Measurements from ENCODE around the gene CEMIP2. TPM values are rescaled to one million over a fixed set of nuclear protein-coding genes. Genes with fewer than 3 reads are reported as not detected.

Gene CEMIP2
- total and polyA plus RNA-seq, 4 donors: 18.8 to 123 (median 38.6) TPM

- Histone ChIP-seq H3K4me3 (ENCODE audit: low read depth in 1 of 3, low read length in 3 of 3) (no peak overlapping the region), H3K27ac (ENCODE audit: low read depth in 1 of 2, low read length in 2 of 2) (no peak overlapping the region)
- 97% methylated on average over 1 of the region's 1 CpG for WGBS
Observed at GRCh38 chr9:71646131-71646530, 122.2 kb downstream of the CEMIP2 start.

More at GRCh38 chr9:71646131-71646530, 122.2 kb downstream of the CEMIP2 start:
- no peaks in the 10 kb centered on the region for H3K27me3 ChIP-seq (ENCODE audit: control insufficient read depth in 4 of 4, insufficient read depth in 4 of 4, low read length in 3 of 4)
- no peak for DNase-seq (ENCODE audit: low spot score)
- no peak overlapping the region for H3K9ac ChIP-seq (ENCODE audit: low read depth in 1 of 2, low read length in 2 of 2)
- peaks cover 0 to 6% (median 3%) of the 10 kb centered on the region in 4 donors for H3K4me1 ChIP-seq (ENCODE audit: control insufficient read depth in 4 of 4, insufficient read depth in 4 of 4, low read length in 3 of 4)
- TF ChIP-seq YY1 (IDR thresholded peaks at IDR 0.05) (no peak), TAF1 (conservative IDR thresholded peaks at IDR 0.05) (no peak), HNF4A (conservative IDR thresholded peaks at IDR 0.05) (no peak), EGR1 (IDR thresholded peaks at IDR 0.05; ENCODE audit: low read depth in 2 of 2) (no peak), REST (IDR thresholded peaks at IDR 0.05) (no peak), FOXA2 (IDR thresholded peaks at IDR 0.05) (no peak), GABPA (IDR thresholded peaks at IDR 0.05 in 1 of 2, conservative IDR thresholded peaks at IDR 0.05 in 1 of 2) (no peak), HNF4G (IDR thresholded peaks at IDR 0.05) (no peak), FOXA1 (IDR thresholded peaks at IDR 0.05) (no peak), SP1 (IDR thresholded peaks at IDR 0.05) (no peak), RAD21 (IDR thresholded peaks at IDR 0.05) (no peak), JUND (IDR thresholded peaks at IDR 0.05) (no peak), RXRA (IDR thresholded peaks at IDR 0.05) (no peak), NR2F2 (IDR thresholded peaks at IDR 0.05) (no peak)
- TF ChIP-seq, protein P1, sequence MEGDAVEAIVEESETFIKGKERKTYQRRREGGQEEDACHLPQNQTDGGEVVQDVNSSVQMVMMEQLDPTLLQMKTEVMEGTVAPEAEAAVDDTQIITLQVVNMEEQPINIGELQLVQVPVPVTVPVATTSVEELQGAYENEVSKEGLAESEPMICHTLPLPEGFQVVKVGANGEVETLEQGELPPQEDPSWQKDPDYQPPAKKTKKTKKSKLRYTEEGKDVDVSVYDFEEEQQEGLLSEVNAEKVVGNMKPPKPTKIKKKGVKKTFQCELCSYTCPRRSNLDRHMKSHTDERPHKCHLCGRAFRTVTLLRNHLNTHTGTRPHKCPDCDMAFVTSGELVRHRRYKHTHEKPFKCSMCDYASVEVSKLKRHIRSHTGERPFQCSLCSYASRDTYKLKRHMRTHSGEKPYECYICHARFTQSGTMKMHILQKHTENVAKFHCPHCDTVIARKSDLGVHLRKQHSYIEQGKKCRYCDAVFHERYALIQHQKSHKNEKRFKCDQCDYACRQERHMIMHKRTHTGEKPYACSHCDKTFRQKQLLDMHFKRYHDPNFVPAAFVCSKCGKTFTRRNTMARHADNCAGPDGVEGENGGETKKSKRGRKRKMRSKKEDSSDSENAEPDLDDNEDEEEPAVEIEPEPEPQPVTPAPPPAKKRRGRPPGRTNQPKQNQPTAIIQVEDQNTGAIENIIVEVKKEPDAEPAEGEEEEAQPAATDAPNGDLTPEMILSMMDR (IDR thresholded peaks at IDR 0.05; ENCODE audit: low read depth, low read length, missing input control): no peak
- TF ChIP-seq, protein P2, sequence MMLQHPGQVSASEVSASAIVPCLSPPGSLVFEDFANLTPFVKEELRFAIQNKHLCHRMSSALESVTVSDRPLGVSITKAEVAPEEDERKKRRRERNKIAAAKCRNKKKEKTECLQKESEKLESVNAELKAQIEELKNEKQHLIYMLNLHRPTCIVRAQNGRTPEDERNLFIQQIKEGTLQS (IDR thresholded peaks at IDR 0.05): no peak
- TF ChIP-seq, protein P3, sequence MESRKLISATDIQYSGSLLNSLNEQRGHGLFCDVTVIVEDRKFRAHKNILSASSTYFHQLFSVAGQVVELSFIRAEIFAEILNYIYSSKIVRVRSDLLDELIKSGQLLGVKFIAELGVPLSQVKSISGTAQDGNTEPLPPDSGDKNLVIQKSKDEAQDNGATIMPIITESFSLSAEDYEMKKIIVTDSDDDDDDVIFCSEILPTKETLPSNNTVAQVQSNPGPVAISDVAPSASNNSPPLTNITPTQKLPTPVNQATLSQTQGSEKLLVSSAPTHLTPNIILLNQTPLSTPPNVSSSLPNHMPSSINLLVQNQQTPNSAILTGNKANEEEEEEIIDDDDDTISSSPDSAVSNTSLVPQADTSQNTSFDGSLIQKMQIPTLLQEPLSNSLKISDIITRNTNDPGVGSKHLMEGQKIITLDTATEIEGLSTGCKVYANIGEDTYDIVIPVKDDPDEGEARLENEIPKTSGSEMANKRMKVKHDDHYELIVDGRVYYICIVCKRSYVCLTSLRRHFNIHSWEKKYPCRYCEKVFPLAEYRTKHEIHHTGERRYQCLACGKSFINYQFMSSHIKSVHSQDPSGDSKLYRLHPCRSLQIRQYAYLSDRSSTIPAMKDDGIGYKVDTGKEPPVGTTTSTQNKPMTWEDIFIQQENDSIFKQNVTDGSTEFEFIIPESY (IDR thresholded peaks at IDR 0.05): no peak
- TF ChIP-seq, protein P4, sequence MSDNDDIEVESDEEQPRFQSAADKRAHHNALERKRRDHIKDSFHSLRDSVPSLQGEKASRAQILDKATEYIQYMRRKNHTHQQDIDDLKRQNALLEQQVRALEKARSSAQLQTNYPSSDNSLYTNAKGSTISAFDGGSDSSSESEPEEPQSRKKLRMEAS (IDR thresholded peaks at IDR 0.05): no peak
- no peaks in the 10 kb centered on the region for H3K36me3 ChIP-seq (ENCODE audit: control insufficient read depth in 4 of 4, insufficient read depth in 3 of 4, low read depth in 1 of 4, low read length in 3 of 4)
- no peaks in the 10 kb centered on the region for H3K9me3 ChIP-seq (ENCODE audit: control insufficient read depth in 4 of 4, low read length in 3 of 4)

Data from liver (tissue), 9 donors.